Breast epithelium (tissue), 4 donors: ENCODE measurements around the gene ATP1A4. TPM values are rescaled to one million over a fixed set of nuclear protein-coding genes. Genes with fewer than 3 reads are reported as not detected.
"Not testable (repeated sequence)": the region's sequence is repeated elsewhere in the genome, so short reads cannot be mapped to it uniquely, and the experiment has no call there.

Experiments used
- DNase-seq, 2 donors: peaks; one replicate each; pipeline ENCODE4 v3.0.0-alpha.2; 2019; ENCODE audit warnings: low spot score in 2 of 2
- H3K27ac ChIP-seq, 2 donors: fragments of 200-600 bp; sonication (generic) in 1 of 2; one replicate each; pipeline ENCODE4 v1.5.1; 2016 to 2019; ENCODE audit warnings: mild to moderate bottlenecking in 1 of 2
- H3K27me3 ChIP-seq, 2 donors: fragments of 200-600 bp; sonication (generic) in 1 of 2; one replicate each; pipeline versions ENCODE4 v1.5.1 to v1.6.0; 2017 to 2019; ENCODE audit warnings: control low read depth in 1 of 2, mild to moderate bottlenecking in 1 of 2
- H3K36me3 ChIP-seq: fragments of 200-600 bp; one replicate; pipeline ENCODE4 v1.5.1; 2019
- H3K4me1 ChIP-seq, 2 donors: fragments of 200-600 bp; sonication (generic); one replicate each; pipeline ENCODE4 v1.5.1; 2016 to 2019; ENCODE audit warnings: control low read depth in 1 of 2
- H3K4me3 ChIP-seq, 3 donors: fragments of 200-600 bp; sonication (generic); 1 replicate in 2 of 3; 2 replicates in 1 of 3; pipeline ENCODE4 v1.5.1; 2016 to 2019; ENCODE audit warnings: mild to moderate bottlenecking in 3 of 3, moderate library complexity in 2 of 3
- H3K9me3 ChIP-seq, 2 donors: fragments of 200-600 bp; sonication (generic) in 1 of 2; one replicate each; pipeline ENCODE4 v1.5.1; 2016 to 2019; ENCODE audit warnings: control low read depth in 1 of 2
- CTCF ChIP-seq, 3 donors: fragments of 450-650 bp; IDR thresholded peaks; one replicate each; pipeline ENCODE4 v1.5.1; 2016 to 2017; ENCODE audit warnings: antibody characterized with exemption in 3 of 3, mild to moderate bottlenecking in 3 of 3, moderate library complexity in 3 of 3
- POLR2A ChIP-seq: fragments of 450-650 bp; IDR thresholded peaks from one replicate; pipeline ENCODE4 v1.6.1; 2016; ENCODE audit warnings: antibody characterized with exemption, mild to moderate bottlenecking, moderate library complexity
- POLR2AphosphoS5 ChIP-seq, 3 donors: sonication (generic); formaldehyde crosslinking; IDR thresholded peaks; one replicate each; pipeline ENCODE4 v1.6.1; 2017; ENCODE audit warnings: antibody characterized with exemption in 3 of 3
- intact Hi-C: fragments of 100-400 bp; cut with DNase I; formaldehyde crosslinking; loops from one replicate; pipeline ENCODE4 v1.15.1; 2023; ENCODE audit warnings: low total_unique reads
- total RNA-seq, 3 donors: library from RNA; depleted of rRNA; stranded (reverse); fragments of >200 nt; gene quantifications; one replicate each; pipeline ENCODE4 v1.1.0, GENCODE V29; 2016

Gene ATP1A4
- total RNA-seq, 3 donors from 2014 or later: 4.5 TPM; not detected in 2

- H3K27me3 ChIP-seq: no peaks in the 10 kb centered on the region
- TF ChIP-seq POLR2AphosphoS5 (IDR thresholded peaks at IDR 0.05) (no peak), CTCF (IDR thresholded peaks at IDR 0.05) (peak in 1 of 3 donors; percentile 17), POLR2A (no peak)
- H3K4me3 ChIP-seq: no peak overlapping the region
- no peak for DNase-seq
- H3K36me3 ChIP-seq: no peaks in the 10 kb centered on the region
- no peaks in the 10 kb centered on the region for H3K9me3 ChIP-seq
- peaks cover under 1 to 4% of the 10 kb centered on the region in 2 donors for H3K4me1 ChIP-seq
- H3K27ac ChIP-seq: peak overlapping the region; percentile 7 to 25
- intact Hi-C loops: no loop called here
These were observed 42.3 kb upstream of the ATP1A4 start for GRCh38 chr1:160108888-160109662.

- intact Hi-C loops: no loop called here
- no peak for TF ChIP-seq POLR2A
- TF ChIP-seq CTCF (IDR thresholded peaks at IDR 0.05): no peak
- TF ChIP-seq POLR2AphosphoS5 (IDR thresholded peaks at IDR 0.05): no peak
- H3K4me1 ChIP-seq: no peaks in the 10 kb centered on the region
- H3K36me3 ChIP-seq: no peaks in the 10 kb centered on the region
- no peak for DNase-seq
- no peak overlapping the region for H3K4me3 ChIP-seq
- no peaks in the 10 kb centered on the region for H3K27me3 ChIP-seq
- peak overlapping the region; percentile 7 to 25 for H3K27ac ChIP-seq
- no peaks in the 10 kb centered on the region for H3K9me3 ChIP-seq
These were observed 41.7 kb upstream of the ATP1A4 start for GRCh38 chr1:160109686-160110085.

GRCh38 chr1:160111462-160111861, 39.9 kb upstream of the ATP1A4 start:
- H3K27ac ChIP-seq, H3K4me1 ChIP-seq, H3K9me3 ChIP-seq, H3K4me3 ChIP-seq, H3K36me3 ChIP-seq, H3K27me3 ChIP-seq, DNase-seq, intact Hi-C loops: not testable (repeated sequence)

GRCh38 chr1:160112357-160112756, 39.0 kb upstream of the ATP1A4 start:
- Histone ChIP-seq H3K27me3 (no peaks in the 10 kb centered on the region), H3K27ac (no peak overlapping the region), H3K4me1 (no peaks in the 10 kb centered on the region), H3K4me3 (no peak overlapping the region), H3K9me3 (no peaks in the 10 kb centered on the region), H3K36me3 (no peaks in the 10 kb centered on the region)
- DNase-seq: no peak
- TF ChIP-seq POLR2A: no peak
- no peak for TF ChIP-seq POLR2AphosphoS5 (IDR thresholded peaks at IDR 0.05)
- TF ChIP-seq CTCF (IDR thresholded peaks at IDR 0.05): no peak
- intact Hi-C loops: no loop called here

- Histone ChIP-seq H3K27me3 (no peaks in the 10 kb centered on the region), H3K27ac (no peak overlapping the region), H3K9me3 (no peaks in the 10 kb centered on the region), H3K4me1 (no peaks in the 10 kb centered on the region), H3K36me3 (no peaks in the 10 kb centered on the region), H3K4me3 (no peak overlapping the region)
- DNase-seq: no peak
- intact Hi-C loops: no loop called here
- TF ChIP-seq POLR2AphosphoS5 (IDR thresholded peaks at IDR 0.05) (no peak), POLR2A (no peak)
These were observed 38.0 kb upstream of the ATP1A4 start for GRCh38 chr1:160113407-160113806.

GRCh38 chr1:160114085-160114484, 37.3 kb upstream of the ATP1A4 start:
- Histone ChIP-seq H3K27ac (no peak overlapping the region), H3K27me3 (no peaks in the 10 kb centered on the region), H3K4me3 (no peak overlapping the region), H3K36me3 (no peaks in the 10 kb centered on the region), H3K9me3 (no peaks in the 10 kb centered on the region), H3K4me1 (no peaks in the 10 kb centered on the region)
- no peak for TF ChIP-seq POLR2AphosphoS5 (IDR thresholded peaks at IDR 0.05)
- no peak for TF ChIP-seq POLR2A
- TF ChIP-seq CTCF (IDR thresholded peaks at IDR 0.05): no peak
- intact Hi-C loops: no loop called here
- no peak for DNase-seq
